Parathyroid adenoma (tissue), 2 donors: ENCODE measurements around the gene EVI2B.

ENCODE experiments used
- H2AFZ ChIP-seq: fragments of 300-600 bp; sonication (generic); one replicate; pipeline ENCODE4 v1.7.0; 2017; ENCODE audit warnings: antibody characterized with exemption, mild to moderate bottlenecking
- H3K27ac ChIP-seq: fragments of 300-600 bp; sonication (generic); one replicate; pipeline ENCODE4 v1.7.0; 2017
- H3K27me3 ChIP-seq: fragments of 300-600 bp; sonication (generic); one replicate; pipeline ENCODE4 v1.7.0; 2017; ENCODE audit warnings: low read length; ENCODE audit not compliant: control insufficient read depth, insufficient read depth
- H3K36me3 ChIP-seq: fragments of 300-600 bp; sonication (generic); one replicate; pipeline ENCODE4 v1.7.0; 2017; ENCODE audit warnings: low read length; ENCODE audit not compliant: control insufficient read depth, insufficient read depth
- H3K4me1 ChIP-seq: fragments of 300-600 bp; sonication (generic); one replicate; pipeline ENCODE4 v1.7.0; 2017; ENCODE audit warnings: control low read depth
- H3K4me2 ChIP-seq: fragments of 300-600 bp; sonication (generic); one replicate; pipeline ENCODE4 v1.7.0; 2017; ENCODE audit warnings: low read length
- H3K4me3 ChIP-seq: fragments of 300-600 bp; sonication (generic); one replicate; pipeline ENCODE4 v1.7.0; 2017; ENCODE audit warnings: low read depth, low read length
- H3K79me2 ChIP-seq: fragments of 300-600 bp; sonication (generic); one replicate; pipeline ENCODE4 v1.7.0; 2017; ENCODE audit warnings: control low read depth
- H3K9ac ChIP-seq: fragments of 300-600 bp; sonication (generic); one replicate; pipeline ENCODE4 v1.7.0; 2017; ENCODE audit warnings: mild to moderate bottlenecking
- H3K9me3 ChIP-seq: fragments of 300-600 bp; sonication (generic); one replicate; pipeline ENCODE4 v1.7.0; 2017; ENCODE audit warnings: low read length; ENCODE audit not compliant: control insufficient read depth
- CTCF ChIP-seq: fragments of 300-600 bp; sonication (generic); IDR thresholded peaks from one replicate; pipeline ENCODE4 v1.7.0; 2017; ENCODE audit warnings: antibody characterized with exemption, mild to moderate bottlenecking
- donor health status: primary hyperparathyroidism.

The EVI2B gene

DNA sequence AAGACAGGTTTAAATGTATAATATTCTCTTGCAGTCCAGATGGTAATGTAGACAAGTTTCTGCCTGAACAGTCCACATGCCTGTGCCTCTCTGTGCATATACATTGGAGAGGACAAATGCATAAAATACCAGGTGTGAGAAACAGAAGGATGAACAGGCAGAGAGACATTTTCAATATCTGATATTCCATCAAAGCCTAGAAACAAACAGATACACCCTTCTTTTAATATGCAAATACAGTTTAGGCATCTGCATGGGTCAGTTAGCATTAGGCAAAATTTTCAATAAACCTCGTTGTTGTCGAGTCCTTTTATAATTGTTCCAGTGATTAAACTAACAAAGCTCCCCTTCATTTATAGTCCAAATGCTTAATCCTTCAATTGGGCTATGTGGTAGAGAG lies 17.7 kb downstream of the EVI2B start:
- H3K36me3 ChIP-seq: no peaks in the 10 kb centered on the region
- no peaks in the 10 kb centered on the region for H3K79me2 ChIP-seq
- H3K9ac ChIP-seq: no peak overlapping the region
- no peak overlapping the region for H3K4me2 ChIP-seq
- TF ChIP-seq CTCF: no peak
- H3K4me1 ChIP-seq: no peaks in the 10 kb centered on the region
- no peak overlapping the region for H3K4me3 ChIP-seq
- H3K27me3 ChIP-seq: no peaks in the 10 kb centered on the region
- H2AFZ ChIP-seq: no peak overlapping the region
- H3K9me3 ChIP-seq: no peaks in the 10 kb centered on the region
- H3K27ac ChIP-seq: no peak overlapping the region

GRCh38 chr17:31295489-31295871 lies 18.4 kb downstream of the EVI2B start:
- H3K9ac ChIP-seq: no peak overlapping the region
- no peak overlapping the region for H2AFZ ChIP-seq
- H3K27ac ChIP-seq: no peak overlapping the region
- TF ChIP-seq CTCF: no peak
- H3K27me3 ChIP-seq: no peaks in the 10 kb centered on the region
- H3K4me1 ChIP-seq: no peaks in the 10 kb centered on the region
- H3K36me3 ChIP-seq: no peaks in the 10 kb centered on the region
- H3K4me3 ChIP-seq: no peak overlapping the region
- H3K9me3 ChIP-seq: no peaks in the 10 kb centered on the region
- H3K79me2 ChIP-seq: no peaks in the 10 kb centered on the region
- H3K4me2 ChIP-seq: no peak overlapping the region

- Histone ChIP-seq H3K27me3 (no peaks in the 10 kb centered on the region), H3K79me2 (no peaks in the 10 kb centered on the region), H3K36me3 (no peaks in the 10 kb centered on the region), H3K4me3 (no peak overlapping the region), H3K4me1 (no peaks in the 10 kb centered on the region), H3K9ac (no peak overlapping the region), H3K4me2 (no peak overlapping the region), H3K27ac (no peak overlapping the region), H3K9me3 (no peaks in the 10 kb centered on the region), H2AFZ (no peak overlapping the region)
- no peak for TF ChIP-seq CTCF
These were observed 18.9 kb downstream of the EVI2B start for GRCh38 chr17:31294820-31295488.

DNA sequence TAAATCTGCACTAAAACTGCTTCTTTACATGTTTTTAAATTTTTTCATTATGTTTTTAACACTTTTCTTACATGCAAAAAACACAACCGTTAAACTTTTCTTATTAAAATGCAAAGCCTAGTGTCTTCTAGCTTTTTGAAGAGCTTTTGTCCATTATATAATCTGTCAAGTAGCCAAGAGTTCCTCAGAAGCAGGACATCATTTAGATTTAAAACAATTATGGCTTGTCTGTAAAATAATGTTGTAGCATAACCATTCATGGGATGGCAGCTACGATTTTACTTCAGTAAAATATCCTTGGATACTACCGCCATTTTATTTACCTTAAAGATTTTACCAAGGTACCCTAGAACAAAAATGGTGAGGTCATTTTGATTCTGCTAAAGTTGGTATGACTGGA lies 19.6 kb downstream of the EVI2B start:
- Histone ChIP-seq H3K79me2 (no peaks in the 10 kb centered on the region), H3K9me3 (no peaks in the 10 kb centered on the region), H3K9ac (no peak overlapping the region), H3K4me3 (no peak overlapping the region), H3K27me3 (no peaks in the 10 kb centered on the region), H3K27ac (no peak overlapping the region), H3K4me1 (no peaks in the 10 kb centered on the region), H3K36me3 (no peaks in the 10 kb centered on the region), H2AFZ (no peak overlapping the region), H3K4me2 (no peak overlapping the region)
- no peak for TF ChIP-seq CTCF

DNA sequence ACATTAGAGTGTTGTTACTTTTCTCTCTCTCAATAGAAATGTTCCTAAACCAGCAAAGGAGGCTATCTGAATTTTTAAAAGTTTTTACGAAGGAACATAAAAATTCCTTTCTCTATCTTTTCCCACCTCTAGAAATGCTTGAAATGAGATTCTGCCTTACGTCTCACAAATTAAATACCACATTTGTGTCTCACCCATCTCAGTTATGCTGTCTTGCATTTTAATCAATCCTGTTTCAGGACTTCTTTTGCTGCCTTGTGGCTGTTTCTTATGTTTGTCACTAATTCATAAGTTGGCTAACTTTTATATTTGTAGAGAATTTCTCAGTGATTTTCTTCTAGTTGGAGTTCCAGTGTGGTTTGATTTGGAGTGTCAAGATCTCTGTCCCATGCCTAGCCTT lies 20.3 kb downstream of the EVI2B start:
- Histone ChIP-seq H2AFZ (no peak overlapping the region), H3K27ac (no peak overlapping the region), H3K4me2 (no peak overlapping the region), H3K9ac (no peak overlapping the region), H3K9me3 (no peaks in the 10 kb centered on the region), H3K27me3 (no peaks in the 10 kb centered on the region), H3K4me3 (no peak overlapping the region), H3K4me1 (no peaks in the 10 kb centered on the region), H3K36me3 (no peaks in the 10 kb centered on the region), H3K79me2 (no peaks in the 10 kb centered on the region)
- no peak for TF ChIP-seq CTCF
